K562 (cell line): ENCODE measurements around the gene TMEM181. TPM values are rescaled to one million over a fixed set of nuclear protein-coding genes. Genes with fewer than 3 reads are reported as not detected.

ENCODE experiments used
- ARID4B ChIP-seq: sonication (generic); formaldehyde crosslinking; IDR thresholded peaks from 2 replicates; pipeline ENCODE4 v1.8.0; 2022; ENCODE audit warnings: mild to moderate bottlenecking, missing genetic modification reagents
- BRCA1 ChIP-seq, 2 experiments: fragments of 450-650 bp in 1 of 2; sonication (generic) in 1 of 2; formaldehyde crosslinking in 1 of 2; IDR thresholded peaks; 2 replicates each; pipeline versions ENCODE4 v1.5.0 to v1.6.1; 2017 to 2020; ENCODE audit warnings: mild to moderate bottlenecking in 1 of 2, missing genetic modification reagents in 1 of 2
- DMBX1 ChIP-seq: fragments of 250-450 bp; sonication (Bioruptor Pico); IDR thresholded peaks from 2 replicates; pipeline ENCODE4 v1.8.0; 2022; ENCODE audit warnings: inconsistent platforms, mild to moderate bottlenecking, moderate library complexity, borderline replicate concordance
- EHMT2 ChIP-seq: fragments of 450-650 bp; IDR thresholded peaks from 2 replicates; pipeline ENCODE4 v1.6.1; 2018; ENCODE audit warnings: antibody characterized with exemption
- ESRRA ChIP-seq: fragments of 450-650 bp; IDR thresholded peaks from 2 replicates; pipeline ENCODE4 v1.6.1; 2014; ENCODE audit warnings: low read depth, mild to moderate bottlenecking, moderate library complexity, borderline replicate concordance
- HMG20B ChIP-seq: fragments of 250-450 bp; sonication (Bioruptor Pico); IDR thresholded peaks from 2 replicates; pipeline ENCODE4 v1.5.0; 2021; ENCODE audit warnings: mild to moderate bottlenecking
- MCM3 ChIP-seq: fragments of 450-650 bp; IDR thresholded peaks from 2 replicates; pipeline ENCODE4 v1.6.1; 2016
- NR3C1 ChIP-seq: sonication (generic); formaldehyde crosslinking; IDR thresholded peaks from 2 replicates; pipeline ENCODE4 v1.8.1; 2022; ENCODE audit warnings: missing genetic modification reagents
- NRF1 ChIP-seq, 2 experiments: fragments of 450-650 bp; IDR thresholded peaks in 1 of 2; conservative IDR thresholded peaks in 1 of 2; 2 replicates each; pipeline ENCODE4 v1.6.1; 2014; ENCODE audit warnings: mild to moderate bottlenecking in 2 of 2
- PHF20 ChIP-seq: fragments of 450-650 bp; IDR thresholded peaks from 2 replicates; pipeline ENCODE4 v1.6.1; 2018; ENCODE audit not compliant: partially characterized antibody
- TOE1 ChIP-seq, 2 experiments: fragments of 450-650 bp in 1 of 2; sonication (generic) in 1 of 2; formaldehyde crosslinking in 1 of 2; IDR thresholded peaks; 2 replicates each; pipeline versions ENCODE4 v1.7.1 to v1.8.0; 2016 to 2022; ENCODE audit warnings: borderline replicate concordance in 2 of 2, mild to moderate bottlenecking in 2 of 2, antibody characterized with exemption in 1 of 2, inconsistent platforms in 1 of 2, low read depth in 1 of 2, missing genetic modification reagents in 1 of 2, moderate library complexity in 1 of 2
- WHSC1 ChIP-seq: IDR thresholded peaks from one replicate; pipeline ENCODE4 v1.6.1; 2012; ENCODE audit warnings: low read length, control low read depth, inconsistent platforms
- ZBTB11 ChIP-seq, 3 experiments: fragments of 200-800 bp in 1 of 3; fragments of 250-450 bp in 1 of 3; fragments of 450-650 bp in 1 of 3; sonication (Bioruptor Pico) in 1 of 3; sonication (Bioruptor generic) in 1 of 3; formaldehyde crosslinking in 1 of 3; IDR thresholded peaks; 2 replicates each; pipeline versions ENCODE4 v1.6.1 to v1.8.0; 2016 to 2022; ENCODE audit warnings: mild to moderate bottlenecking in 2 of 3, missing genetic modification characterization in 2 of 3, missing compliant biosample characterization in 1 of 3, moderate library complexity in 1 of 3
- ZKSCAN3 ChIP-seq: fragments of 250-450 bp; sonication (Bioruptor Pico); IDR thresholded peaks from 2 replicates; pipeline ENCODE4 v1.4.0; 2020
- ZNF184 ChIP-seq: sonication (generic); formaldehyde crosslinking; IDR thresholded peaks from 2 replicates; pipeline ENCODE4 v1.5.0; 2020; ENCODE audit warnings: missing genetic modification reagents
- ZNF76 ChIP-seq: fragments of 250-450 bp; sonication (Bioruptor Pico); IDR thresholded peaks from 2 replicates; pipeline ENCODE4 v1.4.0; 2020; ENCODE audit warnings: mild to moderate bottlenecking, moderate library complexity, borderline replicate concordance
- polyA plus RNA-seq, 8 experiments: library from polyadenylated mRNA; depleted of rRNA in 4 of 8; stranded (reverse) in 5 of 8; unstranded in 3 of 8; fragments of >200 nt; fragmentation: Nextera tagmentation in 2 of 8; fragmentation: Illumina TruSeq in 1 of 8; extraction: Ambion mirVana in 2 of 8; extraction: Trizol in 1 of 8; gene quantifications; 2 replicates each; pipeline versions ENCODE4 v1.2.1 to v1.2.3, GENCODE V29; 2011 to 2014; ENCODE audit warnings: inconsistent platforms in 1 of 8, missing spikeins in 1 of 8
- total RNA-seq, 7 experiments: library from RNA; depleted of rRNA in 6 of 7; stranded (reverse); fragments of >200 nt in 6 of 7; fragmentation: Illumina TruSeq in 2 of 7; extraction: Trizol in 2 of 7; gene quantifications; 2 replicates each; pipeline versions ENCODE4 v1.2.1 to v1.2.3, GENCODE V29; 2011 to 2021; ENCODE audit warnings: low replicate concordance in 1 of 7

The TMEM181 gene
- total and polyA plus RNA-seq, 9 of the 15 experiments (the other 6 are each of a cell fraction or from before 2014, with no cell fraction given), result 5.6 to 27.2 (median 19.9) TPM

DNA sequence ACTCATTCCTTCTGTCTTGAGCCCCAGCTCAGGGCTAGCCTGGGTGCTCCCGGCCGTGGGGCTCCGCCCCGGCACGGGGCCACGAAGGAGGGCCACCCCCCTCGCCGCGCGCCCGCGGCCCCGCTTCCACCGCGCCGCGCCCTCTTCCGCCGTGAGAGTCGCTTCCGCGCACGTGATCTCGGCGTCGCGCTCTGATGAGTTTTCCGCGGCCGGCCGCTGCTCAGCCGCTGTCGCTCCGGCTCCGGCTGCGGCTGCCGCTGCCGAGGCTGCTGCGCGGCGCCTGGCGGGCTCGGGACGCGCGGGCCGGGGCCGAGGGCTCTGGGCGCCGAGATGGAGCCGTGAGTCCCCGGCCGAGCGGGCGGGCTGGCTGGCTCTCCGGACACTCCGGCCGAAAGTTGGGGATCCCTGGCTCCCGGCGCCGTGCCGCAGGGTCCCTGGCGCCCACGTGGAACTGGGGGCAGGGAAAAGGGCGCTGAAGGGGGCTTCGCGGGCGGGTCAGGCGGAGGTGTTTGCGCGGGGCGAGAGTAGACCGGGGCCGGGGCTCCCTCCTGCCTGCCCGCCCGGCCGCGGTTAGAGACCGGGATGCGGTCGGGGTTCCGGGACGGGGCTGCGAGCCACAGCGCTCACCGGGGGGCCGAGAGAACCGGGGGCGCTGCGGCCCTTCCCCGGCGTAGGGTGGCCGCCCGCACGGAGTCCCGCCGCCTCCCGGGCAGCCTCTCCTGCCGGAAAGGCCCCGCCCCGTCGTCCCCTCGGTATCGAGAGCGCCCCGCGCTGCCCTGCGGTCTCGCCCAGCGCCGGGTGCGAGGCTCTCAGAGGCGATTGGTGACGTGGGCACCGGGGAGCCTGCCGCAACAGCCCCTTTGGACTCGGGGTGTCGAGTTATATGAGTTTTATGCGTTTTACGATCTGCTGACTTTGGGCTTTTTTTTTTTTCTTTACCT is at the start of gene TMEM181 (continued):
- TF ChIP-seq ZBTB11 (CRISPR knock-in tag; IDR thresholded peaks at IDR 0.05) (peak in 1 of 3 experiments; percentile 58; a peak in 2 of 6 replicates), TOE1 (IDR thresholded peaks at IDR 0.05; ENCODE audit: borderline replicate concordance) (peak; percentile 77; the same call in 1 of the 2 replicates), TOE1 (CRISPR knock-in tag; IDR thresholded peaks at IDR 0.05; ENCODE audit: borderline replicate concordance, low read depth) (no peak), WHSC1 (no peak), ZNF76 (CRISPR knock-in tag) (0 out of 2 replicates have a peak, but pooled peaks have one; percentile 34), PHF20 (peak; percentile 94), NR3C1 (CRISPR knock-in tag) (0 out of 2 replicates have a peak, but pooled peaks have one; percentile 47), BRCA1 (IDR thresholded peaks at IDR 0.05) (no peak), BRCA1 (CRISPR knock-in tag; IDR thresholded peaks at IDR 0.05) (0 out of 2 replicates have a peak, but pooled peaks have one; percentile 67), EHMT2 (no peak), ESRRA (peak; percentile 70; the same call in 1 of the 2 replicates), ARID4B (CRISPR knock-in tag) (peak; percentile 84), NRF1 (conservative IDR thresholded peaks at IDR 0.05 in 1 of 2, IDR thresholded peaks at IDR 0.05 in 1 of 2) (peak; percentile 76 to 81), HMG20B (0 out of 2 replicates have a peak, but pooled peaks have one; percentile 56), MCM3 (no peak), ZKSCAN3 (CRISPR knock-in tag) (peak; percentile 97), DMBX1 (CRISPR knock-in tag) (no peak), ZNF184 (CRISPR knock-in tag) (no peak)
